GM12874 (cell line): ENCODE data around the gene CMIP.

Experiments
- CTCF ChIP-seq: IDR thresholded peaks from 2 replicates; pipeline ENCODE4 v1.5.1; 2011; ENCODE audit warnings: low read depth, mild to moderate bottlenecking, control low read depth, low read length, moderate library complexity; ENCODE audit not compliant: insufficient read depth

Gene CMIP

DNA sequence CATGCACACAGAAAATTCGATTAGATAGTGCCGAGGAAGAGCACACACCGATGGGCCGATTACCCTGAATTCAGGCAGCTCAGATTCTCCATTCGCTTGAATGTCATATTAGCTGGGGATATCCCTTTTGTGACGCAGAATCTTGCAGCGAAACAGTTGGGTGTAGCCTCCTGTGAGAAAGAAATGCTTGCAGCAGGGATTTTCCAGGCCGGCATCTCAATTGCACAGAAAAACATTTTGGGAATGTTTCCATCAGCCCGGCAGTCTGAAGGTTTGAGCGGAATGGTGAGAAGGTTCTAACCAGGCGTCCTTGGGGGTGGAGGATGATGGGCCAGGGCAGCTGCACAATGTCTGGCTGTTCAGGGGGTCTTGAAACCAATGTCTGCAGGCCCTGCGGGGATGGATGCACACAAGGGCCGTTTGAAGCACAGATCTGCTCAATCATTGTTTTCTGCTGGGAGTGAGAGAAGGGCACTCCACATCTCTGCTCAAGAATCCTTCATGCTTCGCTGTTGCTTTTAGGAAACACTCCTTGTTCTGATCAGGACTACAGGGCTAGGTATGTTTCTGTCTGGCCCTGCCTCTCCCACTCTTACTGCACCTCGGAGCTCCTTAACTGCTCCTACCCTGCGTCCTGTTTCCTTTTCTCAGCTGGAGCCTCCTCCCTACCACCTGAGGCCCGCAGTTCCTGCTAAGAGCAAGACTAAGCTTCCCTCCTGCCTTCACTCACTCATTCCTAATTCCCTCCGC is 94.6 kb downstream of the CMIP start:
- TF ChIP-seq CTCF = no peak

GRCh38 chr16:81539759-81540472 is 95.3 kb downstream of the CMIP start:
- TF ChIP-seq CTCF = no peak

- TF ChIP-seq CTCF = no peak
Observed at GRCh38 chr16:81541314-81541713, 96.7 kb downstream of the CMIP start.

DNA sequence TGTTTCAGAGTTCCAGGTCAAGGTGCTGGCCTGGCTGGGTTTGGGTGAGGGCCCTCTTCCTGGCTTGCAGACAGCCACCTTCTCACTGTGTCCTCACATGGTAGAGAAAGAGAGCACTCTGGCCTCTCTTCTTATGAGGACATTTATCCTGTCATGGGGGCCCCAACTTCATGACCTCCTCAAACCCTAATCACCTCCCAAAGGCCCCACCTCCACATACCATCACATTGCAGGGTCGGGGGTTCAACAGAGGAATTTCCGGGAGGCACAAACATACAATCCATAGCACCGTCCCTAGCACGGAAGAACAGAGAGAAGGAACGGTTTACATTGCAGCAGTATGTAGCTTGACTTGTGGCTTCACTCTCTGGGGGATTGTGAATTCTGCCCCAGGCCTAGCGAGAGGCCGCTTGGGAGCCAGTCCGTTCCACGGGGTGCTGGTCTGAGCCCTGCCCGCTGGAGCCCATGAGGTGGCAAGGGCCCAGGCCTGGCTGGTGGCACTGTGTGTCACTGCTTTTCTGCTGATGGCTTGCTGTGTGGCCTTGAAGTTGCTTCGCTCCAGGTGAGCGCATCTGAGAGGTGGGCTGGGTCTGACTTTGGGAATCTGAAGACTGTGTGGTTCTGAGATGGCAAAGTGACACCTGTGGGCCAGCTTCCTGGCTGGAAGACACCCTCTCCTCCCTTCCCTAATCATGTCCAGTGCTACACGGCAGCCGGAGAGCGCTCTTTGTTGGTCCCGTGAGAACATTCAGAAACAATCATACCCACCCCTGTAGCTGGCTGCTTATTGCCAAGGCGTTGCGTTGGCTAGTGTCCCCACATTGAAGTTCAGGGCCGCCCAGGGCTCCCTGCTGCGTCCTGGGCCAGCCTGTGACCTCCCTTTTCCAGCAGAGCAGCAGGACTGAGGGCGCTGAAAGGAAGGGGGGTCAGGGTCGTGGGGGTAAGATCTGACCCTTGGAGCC is 98.3 kb downstream of the CMIP start:
- no peak for TF ChIP-seq CTCF

DNA sequence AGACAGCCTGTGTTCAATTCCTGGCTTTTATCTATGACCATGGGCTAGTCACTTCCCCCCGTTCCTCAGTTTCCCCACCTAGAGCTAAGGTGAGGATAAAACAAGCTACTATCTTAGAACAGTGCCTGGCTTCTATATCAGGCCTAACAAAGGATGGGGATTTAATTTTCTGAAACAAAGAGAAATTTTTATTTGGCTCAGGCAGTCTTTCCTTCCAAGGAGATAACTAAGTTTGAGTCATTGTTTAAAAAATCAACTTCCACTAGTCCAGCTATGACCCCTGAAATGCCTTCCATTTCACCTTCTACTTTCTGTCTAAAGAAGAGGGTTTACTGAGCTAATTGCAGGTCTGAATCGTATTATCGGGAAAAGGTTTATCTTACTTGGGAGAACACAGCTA is 99.0 kb downstream of the CMIP start:
- TF ChIP-seq CTCF = no peak

DNA sequence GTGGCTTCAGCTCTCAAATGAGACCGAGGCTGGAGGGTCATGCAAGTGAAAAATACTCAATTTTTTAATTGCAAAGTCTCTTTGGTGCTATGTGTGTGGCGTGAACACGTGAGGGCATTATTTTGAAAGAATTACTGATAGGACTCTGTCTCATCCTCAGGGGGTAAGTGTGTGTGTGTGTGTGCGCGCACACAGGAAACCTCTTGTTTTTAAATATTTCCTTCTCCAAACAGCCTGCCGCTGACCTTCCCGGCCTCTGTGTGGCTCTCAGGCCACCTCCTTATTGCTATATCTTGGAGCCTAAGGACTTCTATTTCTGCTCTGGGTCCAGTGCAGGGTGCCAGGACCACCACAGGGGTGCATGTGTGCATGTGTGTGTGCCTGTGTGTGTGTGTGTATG is 99.7 kb downstream of the CMIP start:
- TF ChIP-seq CTCF = no peak
